GM10248 (cell line): ENCODE measurements around the gene KIF1A.

Experiments used
- CTCF ChIA-PET: fragments of 300-600 bp; sonication (Branson Sonifier 250); formaldehyde crosslinking; extraction: SDS; loops from one replicate; lab custom pipeline; 2021; ENCODE audit warnings: antibody characterized with exemption; lab: Yijun Ruan, JAX
- POLR2A ChIA-PET: fragments of 350-650 bp; sonication (Branson Sonifier 250); formaldehyde crosslinking; extraction: SDS; loops from one replicate; lab custom pipeline; 2020; ENCODE audit warnings: antibody characterized with exemption; lab: Yijun Ruan, JAX
- DNase-seq: peaks from one replicate; pipeline ENCODE4 v3.0.0; 2012; ENCODE audit errors: extremely low spot score
- CTCF ChIP-seq: IDR thresholded peaks from 2 replicates; pipeline ENCODE4 v1.5.1; 2012; ENCODE audit warnings: mild to moderate bottlenecking, low read depth; ENCODE audit errors: extremely low read depth, missing control alignments, control extremely low read depth

Gene KIF1A

DNA sequence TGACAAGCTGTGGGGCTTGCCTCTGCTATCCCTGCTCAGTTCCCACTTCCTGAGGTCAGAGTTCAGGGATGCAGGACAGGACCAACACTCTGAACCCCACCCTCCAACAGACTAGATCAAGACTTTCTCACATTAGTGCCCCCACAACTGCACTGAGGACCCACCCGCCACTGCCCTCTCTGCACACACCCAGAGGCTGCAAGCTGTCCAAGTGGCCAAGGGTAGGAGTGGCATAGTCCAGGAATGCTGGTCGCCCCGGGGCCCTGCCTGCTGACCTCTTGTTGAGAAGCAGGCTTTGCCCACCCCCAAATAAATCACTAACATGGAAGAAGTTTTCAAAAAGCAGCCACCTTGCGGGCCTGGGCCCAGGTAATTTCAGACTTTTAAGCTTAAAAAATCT lies 5.5 kb upstream of the KIF1A start:
- DNase-seq = no peak
- no peak for TF ChIP-seq CTCF
- ChIA-PET CTCF (no interaction called here), POLR2A (no interaction called here)

DNA sequence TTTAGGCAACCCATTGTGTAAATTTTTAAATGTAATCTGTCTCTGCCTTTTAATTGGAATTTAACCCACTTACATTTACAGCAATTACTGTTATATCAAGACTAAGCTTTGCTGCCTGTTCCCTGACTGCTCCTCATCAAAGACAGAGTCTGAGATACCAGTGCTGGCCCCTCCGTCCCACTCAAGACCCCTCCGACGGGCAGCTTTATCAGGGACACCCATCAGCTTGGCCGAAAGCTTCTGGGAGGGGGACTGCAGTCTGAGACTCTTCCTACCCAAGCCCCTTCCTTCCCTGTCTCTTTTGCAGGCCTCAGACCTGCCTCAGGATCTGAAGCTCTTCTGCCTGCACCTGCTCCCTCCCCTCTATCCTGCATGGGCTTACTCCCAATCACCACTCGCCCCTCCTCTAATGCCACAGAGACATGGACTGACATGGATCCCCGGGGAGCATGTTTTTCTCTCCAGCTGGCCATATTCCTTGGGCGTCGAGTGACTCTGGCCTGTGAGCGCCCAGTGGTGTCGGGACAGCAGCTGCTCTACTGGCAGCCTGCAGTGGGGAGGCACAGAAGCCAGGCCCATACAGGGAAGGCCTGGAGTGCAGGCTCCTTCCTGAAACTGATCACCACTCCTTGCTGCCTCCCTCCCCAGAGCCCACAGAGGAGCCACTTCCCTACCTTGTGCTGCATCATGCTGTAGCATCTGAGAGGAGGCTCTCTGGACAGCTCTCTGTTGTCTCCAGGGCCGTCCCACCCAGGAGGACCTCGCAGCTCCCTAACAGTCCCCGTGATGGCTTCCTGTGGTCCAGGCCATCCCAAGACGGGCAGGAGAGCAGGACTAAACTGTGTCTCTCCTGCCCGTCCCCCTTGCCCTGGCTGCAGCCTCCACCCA lies 3.7 kb upstream of the KIF1A start:
- CTCF ChIA-PET = no interaction called here
- no peak for DNase-seq
- no peak for TF ChIP-seq CTCF
- POLR2A ChIA-PET = interaction anchor here (0.5 kb wide), 1 partner anchor 1067 kb away, joined by 5 read pairs; no protein-coding TSS in a partner anchor

DNA sequence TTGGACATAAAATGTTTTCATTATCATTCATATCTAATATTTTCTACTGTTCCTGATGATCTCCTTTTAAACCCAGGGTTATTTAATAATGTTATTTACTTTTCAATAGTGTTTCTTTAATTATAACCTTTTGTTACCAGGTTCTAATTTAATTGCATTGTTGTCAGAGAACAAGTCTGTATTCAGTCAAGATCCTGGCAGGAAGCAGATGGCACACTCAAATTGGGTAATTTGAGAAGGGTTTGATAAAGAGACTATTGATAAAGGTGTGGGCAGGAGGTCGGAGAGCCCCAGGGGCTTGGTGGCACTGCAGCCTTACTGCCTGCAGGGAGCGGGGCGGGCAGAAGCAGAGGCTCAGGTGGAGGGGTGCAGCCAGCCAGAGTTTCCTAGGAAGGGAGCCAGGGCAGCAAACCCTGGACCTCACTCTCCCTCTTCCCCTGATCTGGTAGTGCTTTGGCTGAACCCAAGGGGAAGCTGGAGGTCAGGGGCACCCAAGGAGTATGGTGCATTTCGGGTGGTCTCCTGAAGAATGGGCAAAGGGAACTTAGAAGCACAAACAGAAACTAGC lies 2.3 kb upstream of the KIF1A start:
- TF ChIP-seq CTCF = no peak
- ChIA-PET POLR2A (no interaction called here), CTCF (interaction anchor here (0.9 to 1.8 kb wide), 2 partner anchors 19 to 29 kb away, joined by 3 read pairs; no protein-coding TSS in a partner anchor)
- DNase-seq = no peak

- POLR2A ChIA-PET = interaction anchor here (0.6 kb wide), 1 partner anchor 30 kb away, joined by 4 read pairs; no protein-coding TSS in a partner anchor
- no peak for TF ChIP-seq CTCF
- no peak for DNase-seq
- CTCF ChIA-PET = interaction anchor here (0.9 to 1.8 kb wide), 2 partner anchors 20 to 30 kb away, joined by 3 read pairs; no protein-coding TSS in a partner anchor
Observed at GRCh38 chr2:240821429-240821778, 1.4 kb upstream of the KIF1A start.

- DNase-seq = no peak
- CTCF ChIA-PET = interaction anchor here (1.8 kb wide), 1 partner anchor 20 kb away, joined by 3 read pairs; no protein-coding TSS in a partner anchor
- TF ChIP-seq CTCF = no peak
- POLR2A ChIA-PET = interaction anchor here (0.6 kb wide), 1 partner anchor 29 kb away, joined by 4 read pairs; no protein-coding TSS in a partner anchor
Observed at GRCh38 chr2:240820607-240821428, 799 bp upstream of the KIF1A start.
